CD4-positive, alpha-beta T cell treated with Interleukin-6 at 100 ng/mL for 8 hours (primary cell): ENCODE measurements around the gene INSIG2.
"Not testable (repeated sequence)": the region's sequence is repeated elsewhere in the genome, so short reads cannot be mapped to it uniquely, and the experiment has no call there.

Experiments used
- DNase-seq: peaks from one replicate; pipeline ENCODE4 v3.0.0-alpha.2; 2020; ENCODE audit warnings: mixed read lengths, low spot score

INSIG2 gene

DNA sequence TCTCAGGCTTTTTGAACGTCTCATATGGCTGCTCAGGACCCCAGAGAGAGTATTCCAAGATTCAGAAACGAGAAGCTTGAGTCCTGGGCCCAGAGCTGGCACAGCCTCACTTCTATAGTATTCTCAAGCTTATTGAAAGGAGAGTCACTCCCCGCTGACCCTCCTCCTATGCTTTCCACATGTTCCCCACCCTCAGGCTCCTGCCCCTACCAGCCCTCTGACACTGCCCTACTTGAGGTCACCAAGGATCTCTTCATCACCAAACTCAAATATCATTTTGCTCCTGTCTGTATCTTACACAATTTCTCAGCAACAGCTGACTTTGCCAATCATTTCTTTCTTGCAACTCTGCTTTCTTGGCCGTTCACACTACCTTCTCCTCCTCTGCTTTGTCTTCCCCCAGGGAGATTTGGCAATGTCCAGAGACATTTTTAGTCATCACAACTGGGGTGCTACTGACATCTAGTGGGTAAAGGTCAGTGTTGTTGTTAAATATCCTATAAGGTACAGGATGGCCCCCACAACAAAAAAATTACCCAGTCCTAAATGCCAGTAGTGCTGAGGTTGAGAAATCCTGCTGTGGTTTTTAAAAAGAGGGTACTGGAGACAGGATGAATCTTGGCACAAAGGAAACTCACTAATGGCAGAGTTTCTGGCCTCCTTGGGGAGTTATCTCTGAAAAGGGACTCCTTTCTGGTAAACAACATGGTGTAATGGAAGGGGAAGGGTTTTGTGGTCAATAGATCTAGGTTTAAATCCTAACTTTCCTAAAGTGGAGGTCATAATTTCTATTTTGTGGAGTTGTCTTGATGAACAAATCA is 26.9 kb upstream of the INSIG2 start:
- DNase-seq: no peak

DNA sequence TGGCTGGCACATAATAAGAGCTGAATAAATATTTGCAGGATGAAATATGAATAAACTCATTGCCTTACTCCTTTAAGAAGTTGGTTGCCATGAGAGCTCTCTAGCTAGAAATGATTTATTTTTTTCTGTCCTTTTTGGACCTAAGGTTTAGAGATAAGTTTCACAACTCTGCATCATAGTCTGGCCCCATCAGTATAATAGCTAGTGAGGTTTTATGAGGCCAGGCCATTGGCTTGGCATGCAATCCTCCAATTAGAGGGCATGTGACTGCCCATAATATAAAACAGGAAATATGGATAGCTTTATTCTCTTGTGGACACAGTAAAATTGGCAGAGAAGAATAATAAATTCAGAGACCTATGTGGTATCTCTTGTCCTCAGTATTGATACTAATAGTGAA is 26.2 kb upstream of the INSIG2 start:
- DNase-seq: no peak

DNA sequence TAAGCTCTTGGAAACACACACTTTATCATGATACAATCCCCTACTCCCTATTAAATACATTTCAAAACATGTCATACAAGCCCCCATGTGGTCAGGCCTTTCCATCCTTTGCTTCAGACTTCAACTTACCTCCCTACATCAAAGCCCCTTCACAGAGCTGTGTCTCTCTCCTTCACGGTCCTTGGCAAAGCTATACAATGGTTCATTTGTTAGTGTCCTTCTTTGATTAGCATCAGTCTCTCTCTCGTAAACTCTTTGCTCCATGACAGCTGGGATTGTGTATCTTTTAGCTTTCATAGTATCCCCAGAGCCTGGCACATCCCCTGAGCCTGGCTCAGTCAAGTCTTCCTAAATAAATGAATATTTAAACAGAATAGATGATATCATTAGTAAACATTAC is 25.6 kb upstream of the INSIG2 start:
- no peak for DNase-seq

DNA sequence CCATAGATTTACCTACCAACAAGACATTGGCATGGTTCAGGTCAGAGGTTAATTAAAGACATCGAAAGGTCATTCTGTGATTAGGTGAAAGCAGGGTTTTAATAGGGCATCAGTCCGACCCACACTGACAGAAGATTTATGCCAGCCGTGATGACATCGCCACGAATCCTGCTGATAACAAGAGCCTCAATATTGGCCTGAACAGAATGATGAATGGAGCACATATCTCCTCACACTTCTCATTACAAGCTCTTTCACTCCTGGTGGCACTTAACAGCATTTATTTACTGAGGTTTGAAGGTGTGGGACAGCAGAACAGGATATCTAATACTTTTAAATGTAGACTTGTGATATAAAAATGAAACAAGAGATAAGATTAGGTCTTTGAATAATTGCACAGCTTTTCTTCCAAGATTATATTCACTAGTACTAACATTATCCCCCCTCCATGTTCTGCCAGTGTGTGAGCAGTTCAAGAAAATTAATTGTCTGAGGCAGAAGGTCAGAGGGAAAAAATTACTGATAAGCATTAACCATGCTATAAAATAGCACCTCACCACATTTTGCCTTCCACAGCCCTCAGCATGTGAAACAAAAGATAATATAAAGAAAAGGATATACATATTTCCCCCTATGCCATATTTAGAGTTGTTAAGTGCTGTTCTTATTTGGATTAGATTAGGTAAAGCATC is 23.1 kb upstream of the INSIG2 start:
- no peak for DNase-seq

DNA sequence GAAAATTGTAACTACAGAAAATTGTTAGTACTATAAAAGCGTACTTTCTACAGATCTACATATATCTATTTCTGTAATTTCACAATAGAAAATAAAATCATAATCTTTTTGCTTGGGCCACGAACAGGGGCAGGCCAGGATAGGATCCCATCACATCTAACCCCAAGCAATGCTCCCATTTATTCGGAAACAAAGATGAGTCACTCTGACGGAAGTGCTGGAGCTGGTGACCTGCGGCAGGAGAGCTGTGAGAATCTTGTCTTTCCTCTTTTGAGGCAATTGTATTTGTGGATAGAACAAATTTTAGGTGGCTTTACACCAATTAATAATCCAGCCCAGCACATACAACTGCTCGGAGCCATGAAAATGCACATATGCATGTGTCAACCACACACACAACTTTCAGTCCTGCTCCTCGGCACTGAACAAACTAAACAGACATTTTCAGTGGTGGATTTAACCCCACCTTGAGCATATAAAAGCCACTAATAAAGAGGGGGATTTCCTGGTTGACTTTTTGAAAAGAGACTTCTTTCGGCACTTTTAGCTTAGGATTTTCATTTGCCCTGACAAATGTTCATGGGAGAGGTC is 22.3 kb upstream of the INSIG2 start:
- no peak for DNase-seq

DNA sequence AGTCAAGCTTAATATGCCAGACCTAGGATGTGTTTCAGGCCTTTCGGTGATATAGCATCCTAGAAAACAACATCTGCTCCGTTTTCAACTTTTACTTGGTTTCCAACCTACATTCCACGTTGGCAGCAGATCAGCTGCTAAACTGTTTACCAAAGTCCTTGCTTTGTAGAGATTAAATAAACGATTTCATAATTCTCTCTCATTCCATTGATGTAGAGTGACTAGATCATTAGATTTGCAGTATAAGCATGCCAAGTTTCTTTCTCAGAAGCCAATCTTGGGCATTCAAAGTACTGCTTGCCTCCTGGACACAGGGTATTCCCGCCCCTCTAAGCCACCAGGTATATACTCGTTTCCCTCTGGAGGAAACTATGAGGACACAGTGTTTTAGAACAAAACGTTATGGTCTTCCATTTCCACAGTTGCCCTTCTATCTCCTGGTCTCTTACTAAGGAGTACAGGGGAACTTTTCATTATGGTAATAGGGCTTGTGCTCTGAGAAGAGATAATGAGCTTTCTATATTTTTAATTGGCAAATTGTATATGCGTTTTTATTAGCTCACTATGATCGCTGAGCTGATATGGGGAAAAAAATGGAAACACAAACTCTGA is 10.5 kb upstream of the INSIG2 start:
- DNase-seq: no peak

DNA sequence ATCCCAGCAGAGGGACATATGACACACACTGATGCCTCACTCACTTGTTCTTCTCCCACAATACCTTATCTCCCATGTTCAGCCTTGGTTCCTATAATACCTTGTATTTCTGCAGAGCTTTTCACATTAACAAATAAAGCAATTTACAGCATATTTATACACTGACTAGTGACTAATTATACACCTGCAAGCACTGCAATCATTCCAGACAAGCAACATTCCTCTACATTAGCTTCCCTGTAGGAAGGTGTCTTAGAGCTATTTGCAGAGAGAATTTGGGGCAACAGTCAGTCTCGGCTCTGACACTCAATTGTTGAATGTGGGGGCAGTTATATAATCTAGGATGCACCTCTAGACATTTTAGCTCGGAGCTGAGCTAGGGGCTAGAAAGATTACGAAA is 9.5 kb upstream of the INSIG2 start:
- no peak for DNase-seq

DNA sequence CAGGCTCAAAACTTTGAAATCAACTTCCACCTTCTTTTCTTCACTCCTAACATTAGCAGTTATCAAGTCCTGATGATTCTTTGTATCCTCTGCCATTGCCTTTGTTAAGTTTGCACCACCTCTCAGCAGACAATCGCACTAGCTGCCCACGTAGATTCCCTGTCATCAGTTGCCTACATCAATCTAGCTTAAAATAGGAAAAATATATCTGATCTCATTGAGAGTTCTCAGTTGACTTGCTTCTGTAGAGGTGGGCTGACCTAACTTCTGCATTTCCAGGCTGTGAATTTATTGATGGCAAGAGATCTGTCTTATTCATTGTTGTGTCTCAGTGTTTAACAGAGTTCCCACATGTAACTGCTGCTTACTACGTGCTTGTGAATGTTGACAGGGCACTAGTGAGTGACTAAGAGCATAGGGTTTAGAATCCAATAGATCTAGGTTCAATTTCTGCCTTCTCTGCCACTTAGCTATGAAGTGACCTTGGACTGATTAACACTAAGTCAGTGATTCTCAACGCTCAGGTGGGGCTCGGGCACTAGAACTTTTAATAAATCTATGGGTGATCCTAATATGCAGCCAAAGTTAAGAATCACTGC is 3.7 kb upstream of the INSIG2 start:
- DNase-seq: no peak

DNA sequence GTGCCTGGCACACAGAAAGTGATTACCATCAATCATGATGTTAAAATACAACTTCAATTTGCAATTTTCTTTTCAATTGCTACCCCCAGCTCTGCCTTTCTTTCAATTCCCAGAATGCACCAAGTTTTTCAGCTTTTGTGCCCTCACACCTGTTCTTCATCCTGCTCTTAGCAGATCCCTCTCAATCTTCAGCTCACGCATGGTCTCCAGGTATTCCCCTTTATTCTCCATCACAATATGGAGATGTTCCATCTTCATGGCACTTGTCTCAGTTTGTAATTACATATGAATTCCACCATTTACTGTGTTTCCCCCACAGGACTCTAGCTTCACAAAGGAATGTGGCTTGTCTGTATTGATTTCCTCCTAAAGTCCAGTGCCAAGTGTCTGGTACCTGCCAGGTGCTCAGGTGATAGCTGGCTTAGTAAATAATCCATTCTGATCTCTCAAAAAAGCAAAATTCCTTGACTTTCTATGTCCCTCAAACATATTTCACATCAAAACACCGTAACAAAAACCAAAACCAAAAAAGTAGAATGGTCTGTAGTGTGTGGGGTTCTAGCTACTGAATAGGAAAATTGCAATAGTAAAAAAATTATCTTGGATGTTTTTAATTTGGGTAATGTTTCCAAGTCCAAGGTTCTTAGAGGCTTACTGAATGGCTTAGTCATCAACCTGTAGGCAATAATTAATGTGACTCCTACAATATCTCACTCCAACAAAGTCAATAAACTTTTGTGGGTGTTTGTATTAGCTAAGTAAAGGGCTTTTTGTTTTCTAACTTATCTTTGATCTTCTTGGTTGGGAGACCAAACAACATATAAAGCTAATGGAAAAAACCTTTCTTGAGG is 2.9 kb upstream of the INSIG2 start:
- DNase-seq: no peak

DNA sequence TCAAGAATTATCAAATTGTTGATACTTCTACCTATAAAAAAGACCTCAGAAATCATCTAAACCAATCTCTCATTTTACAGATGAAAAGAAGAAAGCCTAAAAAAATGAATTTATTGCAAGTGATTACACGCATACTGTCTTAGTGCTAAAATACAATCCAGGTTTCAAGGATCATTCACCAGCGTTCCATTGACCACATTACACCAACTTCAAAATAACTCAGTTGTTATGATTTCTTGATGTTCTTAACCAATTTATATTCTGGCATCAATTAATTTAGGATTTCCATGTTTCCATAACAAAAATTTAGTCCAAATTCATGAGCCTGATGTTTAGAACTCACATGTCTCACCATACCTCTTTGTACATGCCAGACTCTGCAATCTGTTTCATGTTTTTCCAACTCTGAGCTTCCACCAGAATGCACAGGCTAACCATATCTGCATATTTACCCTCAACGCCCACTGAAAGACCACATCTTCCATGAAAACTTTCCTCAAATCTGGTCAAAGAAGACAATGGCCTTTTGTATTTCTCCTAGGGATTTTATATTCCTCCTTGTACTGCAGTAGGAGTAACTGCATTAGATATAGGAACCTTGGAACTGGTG is 2.1 kb upstream of the INSIG2 start:
- no peak for DNase-seq

DNA sequence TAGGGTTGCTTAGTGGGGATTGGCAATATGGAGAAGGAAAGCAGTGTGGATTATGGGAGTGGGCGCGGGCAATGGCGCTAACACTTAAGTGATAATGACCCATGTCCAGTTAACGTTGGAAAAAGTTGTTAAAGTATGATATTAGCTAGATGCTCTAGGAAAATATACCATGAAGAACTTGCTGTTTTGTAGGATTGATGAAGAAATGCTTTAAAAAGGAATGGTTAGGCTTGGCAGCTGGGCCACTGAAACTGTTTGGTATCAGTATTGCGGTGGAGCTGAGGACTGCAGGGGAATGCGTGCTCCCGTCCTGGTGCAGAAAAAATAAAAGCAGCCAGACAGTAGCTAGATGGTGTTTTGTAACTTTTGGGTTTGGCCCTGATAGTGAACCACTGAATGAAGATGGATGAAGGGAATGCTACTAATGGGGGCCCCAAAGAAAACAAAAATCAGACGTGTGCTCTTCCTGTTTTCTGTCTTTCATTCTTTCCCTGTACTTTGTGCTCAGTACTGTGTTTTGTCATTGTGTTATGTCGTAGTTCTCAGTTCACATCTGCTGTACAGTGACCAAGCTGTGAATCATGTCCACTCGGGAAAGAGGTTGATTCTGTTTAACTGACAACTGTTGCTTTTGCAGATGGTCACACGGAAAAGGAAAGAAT is 999 bp downstream of the INSIG2 start:
- DNase-seq: peak; percentile 15

DNA sequence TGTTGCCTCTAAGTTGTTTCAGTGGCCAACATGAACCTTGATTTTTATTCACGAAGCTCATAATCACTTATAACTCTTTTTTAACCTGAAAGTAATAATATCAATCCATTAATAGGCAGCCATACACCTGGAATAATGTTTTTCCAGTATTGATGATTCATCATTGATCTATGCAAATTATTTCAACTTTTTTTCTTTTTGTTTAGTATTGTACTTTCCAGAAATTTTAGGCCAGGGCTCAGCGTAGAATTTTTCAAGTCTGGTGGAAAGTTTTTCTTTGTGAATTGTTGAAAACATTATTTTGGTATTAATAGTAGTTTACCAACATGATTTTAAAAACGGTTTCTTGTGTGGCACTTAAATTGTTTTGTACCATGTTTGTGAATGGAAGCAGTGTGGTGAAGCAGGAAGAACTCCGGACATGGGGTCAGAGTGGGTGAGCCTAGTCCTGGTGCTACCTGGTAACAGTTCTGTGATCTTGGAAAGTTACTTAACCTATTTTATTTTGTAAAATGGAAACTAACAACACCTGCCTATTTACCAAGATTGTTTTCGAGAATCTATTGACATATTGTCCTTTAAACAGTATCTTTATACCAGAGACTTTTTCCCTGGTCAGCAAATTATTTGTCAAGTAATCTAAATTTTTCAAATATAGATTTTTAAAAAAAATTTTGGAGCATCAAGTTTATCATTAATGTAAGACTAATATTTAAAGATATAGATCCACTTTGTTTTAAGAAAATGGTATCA is 2.3 kb downstream of the INSIG2 start:
- DNase-seq: no peak

DNA sequence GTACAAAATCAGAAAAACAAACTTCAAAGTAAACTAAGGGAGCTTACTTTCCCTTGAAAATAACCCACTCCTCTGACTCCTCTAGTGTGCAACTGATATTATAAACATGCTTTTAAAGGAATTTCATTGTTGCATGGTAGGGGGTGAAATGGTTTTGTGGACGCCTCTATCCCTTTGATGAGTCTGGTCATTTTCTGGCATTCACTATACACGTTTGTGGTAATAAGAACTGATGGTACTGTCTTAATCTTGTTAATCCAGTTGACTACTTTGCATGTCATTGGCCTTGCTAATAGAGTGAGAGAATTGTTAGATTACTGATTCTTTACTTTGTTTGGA is 2.8 kb downstream of the INSIG2 start:
- DNase-seq: no peak

DNA sequence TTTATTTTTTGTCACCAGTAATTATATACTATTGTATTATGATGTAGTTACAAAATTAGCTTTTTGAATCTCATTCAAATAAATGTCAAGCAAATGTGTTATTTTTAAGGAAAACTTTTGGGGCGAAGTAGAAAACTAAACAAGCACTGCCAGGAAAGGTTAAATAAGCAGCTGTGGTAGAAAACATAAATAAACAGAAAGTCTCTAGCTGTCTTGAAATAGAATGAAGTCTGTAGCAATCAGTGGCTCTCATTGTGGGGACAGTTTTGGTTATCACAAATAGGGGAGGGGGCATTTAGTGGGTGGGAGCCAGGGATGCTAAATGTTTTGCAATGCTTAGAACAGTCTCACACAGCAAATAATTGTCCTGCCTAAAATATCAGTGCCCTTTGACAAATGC is 3.4 kb downstream of the INSIG2 start:
- no peak for DNase-seq

DNA sequence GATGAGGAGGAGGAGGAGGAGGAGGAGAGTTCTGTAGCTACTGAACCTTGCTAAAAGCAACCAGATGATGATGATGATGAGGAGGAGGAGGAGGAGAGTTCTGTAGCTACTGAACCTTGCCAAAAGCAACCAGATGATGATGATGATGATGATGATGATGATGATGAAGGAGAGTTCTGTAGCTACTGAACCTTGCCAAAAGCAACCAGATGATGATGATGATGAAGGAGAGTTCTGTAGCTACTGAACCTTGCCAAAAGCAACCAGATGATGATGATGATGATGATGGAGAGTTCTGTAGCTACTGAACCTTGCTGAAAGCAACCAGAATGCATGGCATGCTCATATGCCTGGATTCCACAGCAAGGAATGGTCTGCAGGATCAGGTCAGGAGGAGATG is 5.8 kb downstream of the INSIG2 start:
- not testable (repeated sequence) for DNase-seq

DNA sequence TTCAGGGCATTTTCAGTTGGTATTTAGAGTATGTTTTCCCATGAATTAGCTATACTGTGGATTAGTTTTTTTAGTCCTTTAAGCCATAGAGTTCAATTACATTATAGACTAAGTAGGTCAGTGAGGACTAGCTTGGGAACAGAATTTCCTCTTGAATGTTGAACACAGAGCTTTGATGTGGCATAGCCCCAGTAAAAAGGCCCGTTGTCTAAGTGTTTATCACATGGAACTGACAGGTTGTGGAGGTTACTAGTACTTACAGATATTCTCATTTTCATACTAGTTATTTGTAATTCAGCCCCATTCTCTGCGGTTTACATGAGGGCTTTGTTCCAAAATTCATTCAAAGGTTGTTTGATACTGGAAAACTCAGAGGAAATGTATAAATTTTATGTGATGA is 6.2 kb downstream of the INSIG2 start:
- DNase-seq: no peak

DNA sequence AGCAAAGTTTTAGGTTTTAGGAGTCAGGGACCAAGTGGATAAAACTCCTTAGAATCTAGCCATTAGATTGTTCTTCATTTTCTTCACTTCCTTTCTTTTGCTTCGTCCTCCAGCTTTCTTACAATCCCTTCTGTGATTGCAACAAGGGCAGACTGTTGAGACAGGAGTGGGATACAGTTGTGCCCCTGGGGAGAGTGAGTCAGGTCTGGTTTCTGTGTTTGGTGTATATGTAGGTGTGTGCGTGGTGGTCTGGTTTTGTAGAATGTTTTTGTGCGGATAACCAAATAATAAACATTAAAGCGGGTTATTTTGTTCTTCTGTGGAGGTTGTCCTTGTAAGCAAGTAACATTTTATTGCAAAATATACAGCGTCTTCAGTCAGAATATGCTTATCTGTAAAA is 7.3 kb downstream of the INSIG2 start:
- DNase-seq: no peak

DNA sequence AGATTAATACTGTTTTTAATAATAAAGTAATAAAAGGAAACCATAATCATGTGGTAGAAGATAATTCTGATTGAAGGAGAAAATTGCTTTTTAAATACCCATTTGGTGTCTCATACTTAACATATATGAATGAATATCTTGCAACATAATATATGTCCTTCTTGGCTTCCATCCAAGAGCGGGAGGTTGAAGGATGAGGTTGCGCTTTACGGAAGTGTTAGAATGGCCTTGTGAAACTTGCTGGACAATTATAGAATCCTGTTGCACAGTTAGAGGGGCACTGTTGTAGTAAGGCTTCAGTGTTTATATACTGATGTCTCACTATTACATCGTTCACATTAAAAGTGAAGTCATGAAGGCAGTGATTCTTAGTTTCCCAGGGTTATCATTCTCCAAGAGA is 9.4 kb downstream of the INSIG2 start:
- no peak for DNase-seq

DNA sequence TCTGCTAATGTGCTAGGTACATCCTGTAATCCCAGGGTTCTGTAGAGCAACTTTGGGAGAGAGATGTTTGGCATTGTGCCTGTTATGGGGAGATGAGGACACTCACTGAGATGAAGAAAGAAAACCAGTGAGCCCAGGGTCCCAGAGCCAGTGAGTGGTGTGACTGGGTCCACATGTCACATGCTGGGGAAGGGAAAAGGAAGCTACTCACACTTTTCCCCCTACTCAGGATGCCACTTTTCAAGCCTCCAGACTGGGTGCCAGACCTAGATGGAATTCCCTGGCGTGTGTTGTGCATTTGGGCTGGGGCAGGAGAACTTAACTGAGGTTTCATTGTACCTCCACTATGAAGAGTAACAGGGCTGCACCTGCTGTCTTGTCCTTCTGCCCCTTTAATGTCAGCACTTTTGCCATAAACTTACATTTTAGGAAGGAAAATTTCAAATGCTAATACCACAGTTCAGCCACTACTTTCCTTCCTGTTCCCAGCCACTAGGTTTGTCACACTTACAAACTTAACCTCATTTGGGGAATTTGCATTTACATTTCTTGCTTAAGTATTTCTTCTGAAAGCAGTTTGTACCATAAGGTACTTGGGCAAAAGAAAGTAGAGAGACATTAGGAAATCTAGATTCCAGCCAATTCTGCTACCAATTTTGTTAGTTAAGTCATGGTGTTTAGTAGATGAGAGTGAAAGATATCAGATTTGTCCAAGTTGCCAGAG is 10.2 kb downstream of the INSIG2 start:
- no peak for DNase-seq
